Smooth muscle cell (in vitro differentiated cells): Measurements from ENCODE around the gene ELK4. TPM values are rescaled to one million over a fixed set of nuclear protein-coding genes. Genes with fewer than 3 reads are reported as not detected.

Experiments
- DNase-seq: peaks from one replicate; lab custom pipeline; 2025; ENCODE audit not compliant: unreplicated experiment; lab: John Stamatoyannopoulos, UW
- H2AFZ ChIP-seq: fragments of 200-600 bp; sonication (generic); 2 replicates; pipeline ENCODE4 v1.6.0; 2016; ENCODE audit warnings: antibody characterized with exemption, low read depth, mild to moderate bottlenecking
- H3F3A ChIP-seq: fragments of 200-600 bp; sonication (generic); 2 replicates; pipeline ENCODE4 v1.6.0; 2017; ENCODE audit warnings: antibody characterized with exemption, low read depth
- H3K27ac ChIP-seq: fragments of 200-600 bp; sonication (generic); 2 replicates; pipeline ENCODE4 v1.5.1; 2016; ENCODE audit warnings: low read depth, mild to moderate bottlenecking
- H3K27me3 ChIP-seq: fragments of 200-600 bp; sonication (generic); 2 replicates; pipeline ENCODE4 v1.6.1; 2016; ENCODE audit warnings: low read depth, mild to moderate bottlenecking
- H3K36me3 ChIP-seq: fragments of 200-600 bp; sonication (generic); 2 replicates; pipeline ENCODE4 v1.5.1; 2016; ENCODE audit warnings: low read depth
- H3K4me1 ChIP-seq: fragments of 200-600 bp; sonication (generic); 2 replicates; pipeline ENCODE4 v1.5.1; 2016; ENCODE audit warnings: low read depth
- H3K4me2 ChIP-seq: fragments of 200-600 bp; sonication (generic); 2 replicates; pipeline ENCODE4 v1.6.0; 2016; ENCODE audit warnings: mild to moderate bottlenecking
- H3K4me3 ChIP-seq: fragments of 200-600 bp; sonication (generic); 2 replicates; pipeline ENCODE4 v1.5.1; 2016; ENCODE audit warnings: mild to moderate bottlenecking
- H3K79me2 ChIP-seq: fragments of 200-600 bp; sonication (generic); 2 replicates; pipeline ENCODE4 v1.6.0; 2016; ENCODE audit warnings: low read depth, mild to moderate bottlenecking
- H3K9ac ChIP-seq: fragments of 200-600 bp; sonication (generic); 2 replicates; pipeline ENCODE4 v1.6.0; 2016; ENCODE audit warnings: low read depth
- H3K9me3 ChIP-seq: fragments of 200-600 bp; sonication (generic); replicated peaks from 2 replicates; pipeline ENCODE4 v1.5.1; 2016; ENCODE audit warnings: low read depth
- H4K20me1 ChIP-seq: fragments of 200-600 bp; sonication (generic); 2 replicates; pipeline ENCODE4 v1.6.0; 2016; ENCODE audit warnings: low read depth
- CTCF ChIP-seq: fragments of 200-600 bp; sonication (generic); IDR thresholded peaks from 2 replicates; pipeline ENCODE4 v1.5.1; 2017; ENCODE audit warnings: borderline replicate concordance, mild to moderate bottlenecking, antibody characterized with exemption; ENCODE audit not compliant: insufficient read depth, poor library complexity, severe bottlenecking
- WGBS: methylation state at CpG from one replicate; pipeline ENCODE4 v1.1.7; 2016; ENCODE audit warnings: low lambda C conversion rate; 5-methylcytosine and 5-hydroxymethylcytosine counted together
- polyA plus RNA-seq: library from polyadenylated mRNA; unstranded; fragments of >200 nt; fragmentation: Nextera tagmentation; extraction: Ambion mirVana; gene quantifications from 2 replicates; pipeline ENCODE4 v1.2.1, GENCODE V29; 2016
- total RNA-seq: library from RNA; depleted of rRNA; stranded (reverse); fragments of >200 nt; gene quantifications from 2 replicates; pipeline ENCODE4 v1.2.3, GENCODE V29; 2014

ELK4 gene
- total and polyA plus RNA-seq, 2 experiments from 2014 or later: 3.7 to 15.5 TPM

- no peaks in the 10 kb centered on the region for H3K4me1 ChIP-seq
- no peak for DNase-seq
- no peak overlapping the region for H2AFZ ChIP-seq
- H3K9ac ChIP-seq: no peak overlapping the region
- H3K27ac ChIP-seq: no peak overlapping the region
- H4K20me1 ChIP-seq: no peaks in the 10 kb centered on the region
- H3K9me3 ChIP-seq: no peaks in the 10 kb centered on the region
- WGBS: 96% methylated on average over 7 of the region's 7 CpGs
- no peak overlapping the region for H3K4me2 ChIP-seq
- no peaks in the 10 kb centered on the region for H3F3A ChIP-seq
- H3K36me3 ChIP-seq: no peaks in the 10 kb centered on the region
- H3K4me3 ChIP-seq: no peak overlapping the region
- no peak for TF ChIP-seq CTCF
- no peaks in the 10 kb centered on the region for H3K79me2 ChIP-seq
- H3K27me3 ChIP-seq: peaks cover 37% of the 10 kb centered on the region
These were observed 48.2 kb downstream of the ELK4 start for GRCh38 chr1:205583461-205584130.

GRCh38 chr1:205582471-205583291, 49.1 kb downstream of the ELK4 start:
- H4K20me1 ChIP-seq: no peaks in the 10 kb centered on the region
- DNase-seq: no peak
- TF ChIP-seq CTCF: no peak
- 81% methylated on average over 6 of the region's 6 CpGs for WGBS
- H3K4me2 ChIP-seq: no peak overlapping the region
- H3F3A ChIP-seq: no peaks in the 10 kb centered on the region
- no peak overlapping the region for H2AFZ ChIP-seq
- no peaks in the 10 kb centered on the region for H3K4me1 ChIP-seq
- peaks cover 46% of the 10 kb centered on the region for H3K27me3 ChIP-seq
- H3K27ac ChIP-seq: no peak overlapping the region
- H3K9ac ChIP-seq: no peak overlapping the region
- no peaks in the 10 kb centered on the region for H3K9me3 ChIP-seq
- no peak overlapping the region for H3K4me3 ChIP-seq
- no peaks in the 10 kb centered on the region for H3K79me2 ChIP-seq
- no peaks in the 10 kb centered on the region for H3K36me3 ChIP-seq

GRCh38 chr1:205582046-205582445, 49.8 kb downstream of the ELK4 start:
- Histone ChIP-seq H3K4me2 (no peak overlapping the region), H3F3A (no peaks in the 10 kb centered on the region), H3K79me2 (no peaks in the 10 kb centered on the region), H3K27me3 (peaks cover 52% of the 10 kb centered on the region), H2AFZ (no peak overlapping the region), H4K20me1 (no peaks in the 10 kb centered on the region), H3K4me1 (no peaks in the 10 kb centered on the region), H3K4me3 (no peak overlapping the region), H3K27ac (no peak overlapping the region), H3K36me3 (no peaks in the 10 kb centered on the region), H3K9ac (no peak overlapping the region), H3K9me3 (no peaks in the 10 kb centered on the region)
- no peak for TF ChIP-seq CTCF
- WGBS: 85% methylated on average over 11 of the region's 11 CpGs
- no peak for DNase-seq
